Nephron (organoid): ENCODE data around the gene AP1AR.

ENCODE experiments used
- H3K27ac Mint-ChIP-seq, 3 experiments: 2 replicates each; pipeline ENCODE4 v1.8.0; 2020; ENCODE audit warnings: mixed read lengths in 3 of 3, mild to moderate bottlenecking in 2 of 3, moderate library complexity in 1 of 3
- H3K27me3 Mint-ChIP-seq: 2 replicates; pipeline ENCODE4 v1.8.0; 2021; ENCODE audit warnings: low read depth, mild to moderate bottlenecking, moderate library complexity, mixed read lengths
- H3K36me3 Mint-ChIP-seq: 2 replicates; pipeline ENCODE4 v1.8.0; 2020; ENCODE audit warnings: low read depth, mixed read lengths
- H3K4me1 Mint-ChIP-seq: 2 replicates; pipeline ENCODE4 v1.8.0; 2020; ENCODE audit warnings: mixed read lengths
- H3K4me3 Mint-ChIP-seq, 3 experiments: 2 replicates each; pipeline ENCODE4 v1.8.0; 2020; ENCODE audit warnings: mild to moderate bottlenecking in 3 of 3, mixed read lengths in 3 of 3, moderate library complexity in 2 of 3
- H3K9me3 Mint-ChIP-seq: 2 replicates; pipeline ENCODE4 v1.8.0; 2020; ENCODE audit warnings: mixed read lengths
- CTCF ChIP-seq, 3 experiments: fragments of 200-600 bp; sonication (generic); IDR thresholded peaks; one replicate each; pipeline ENCODE4 v1.5.0; 2021; ENCODE audit warnings: antibody characterized with exemption in 3 of 3; ENCODE audit not compliant: unreplicated experiment in 3 of 3

AP1AR gene

GRCh38 chr4:112213856-112214255 lies 17.7 kb upstream of the AP1AR start:
- Mint-ChIP-seq H3K9me3 (no peaks in the 10 kb centered on the region), H3K36me3 (no peaks in the 10 kb centered on the region), H3K27me3 (peaks cover 4% of the 10 kb centered on the region), H3K4me1 (no peaks in the 10 kb centered on the region), H3K27ac (no peak overlapping the region), H3K4me3 (no peak overlapping the region)
- no peak for TF ChIP-seq CTCF (IDR thresholded peaks at IDR 0.05; ENCODE audit: unreplicated experiment in 3 of 3)

GRCh38 chr4:112214390-112215264 lies 17.0 kb upstream of the AP1AR start:
- TF ChIP-seq CTCF (IDR thresholded peaks at IDR 0.05; ENCODE audit: unreplicated experiment in 3 of 3) = peak; percentile 25 to 44 (median 35)
- Mint-ChIP-seq H3K9me3 (no peaks in the 10 kb centered on the region), H3K36me3 (no peaks in the 10 kb centered on the region), H3K27ac (no peak overlapping the region), H3K27me3 (peaks cover 4% of the 10 kb centered on the region), H3K4me3 (no peak overlapping the region), H3K4me1 (no peaks in the 10 kb centered on the region)

GRCh38 chr4:112219826-112220366 lies 11.7 kb upstream of the AP1AR start:
- Mint-ChIP-seq H3K9me3 (peaks cover 3% of the 10 kb centered on the region), H3K4me3 (no peak overlapping the region), H3K36me3 (no peaks in the 10 kb centered on the region), H3K27me3 (peaks cover 4% of the 10 kb centered on the region), H3K27ac (no peak overlapping the region), H3K4me1 (no peaks in the 10 kb centered on the region)
- TF ChIP-seq CTCF (IDR thresholded peaks at IDR 0.05; ENCODE audit: unreplicated experiment in 3 of 3) = no peak

- H3K27me3 Mint-ChIP-seq = no peaks in the 10 kb centered on the region
- no peak for TF ChIP-seq CTCF (IDR thresholded peaks at IDR 0.05; ENCODE audit: unreplicated experiment in 3 of 3)
- peaks cover 3% of the 10 kb centered on the region for H3K9me3 Mint-ChIP-seq
- H3K4me3 Mint-ChIP-seq = no peak overlapping the region
- H3K4me1 Mint-ChIP-seq = no peaks in the 10 kb centered on the region
- H3K36me3 Mint-ChIP-seq = no peaks in the 10 kb centered on the region
- no peak overlapping the region for H3K27ac Mint-ChIP-seq
These were observed 9.2 kb upstream of the AP1AR start for GRCh38 chr4:112222219-112222955.

GRCh38 chr4:112225157-112225556 lies 6.4 kb upstream of the AP1AR start:
- Mint-ChIP-seq H3K4me1 (peaks cover 2% of the 10 kb centered on the region), H3K4me3 (no peak overlapping the region), H3K27me3 (no peaks in the 10 kb centered on the region), H3K9me3 (peaks cover 3% of the 10 kb centered on the region), H3K27ac (no peak overlapping the region), H3K36me3 (no peaks in the 10 kb centered on the region)
- no peak for TF ChIP-seq CTCF (IDR thresholded peaks at IDR 0.05; ENCODE audit: unreplicated experiment in 3 of 3)
